ENCODE results near the gene RFX4.

RFX4 gene

DNA sequence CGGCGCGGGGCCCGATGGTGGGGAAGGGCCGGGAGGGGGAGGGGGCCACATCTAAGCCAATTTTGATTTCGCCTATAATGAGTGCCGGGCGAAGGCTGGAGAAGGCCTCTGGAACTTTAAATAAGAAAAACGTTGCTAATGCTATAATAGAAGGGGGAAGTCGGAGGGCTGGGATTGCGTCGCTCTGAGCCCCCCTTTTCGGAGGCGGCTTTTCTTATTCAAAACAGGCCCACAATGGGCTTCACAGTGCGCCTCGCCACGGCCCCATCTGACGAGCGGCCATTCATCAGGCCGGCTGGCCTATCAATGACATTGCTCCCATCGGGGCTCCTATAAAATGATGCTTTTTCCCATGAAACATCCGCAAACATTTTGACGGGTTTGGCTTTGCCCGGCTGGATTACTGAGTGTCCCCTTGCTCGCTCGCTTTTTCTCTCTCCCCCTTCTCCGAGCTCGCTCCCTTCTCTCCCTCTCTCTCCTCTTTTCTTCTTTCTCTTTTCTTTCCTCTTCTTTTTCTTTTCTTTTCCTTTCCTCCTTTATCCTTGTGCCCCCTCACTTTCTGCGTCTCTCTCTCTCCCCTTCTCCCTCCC lies at the start of gene RFX4:
Gene RFX4, plus strand, starts transcription at position 364 of the 590 bp plus-strand sequence. CDS start 317 bp downstream, outside the sequence.
- no peak for DNase-seq (ENCODE audit: low spot score)

- no peak for DNase-seq (ENCODE audit: low spot score)
Measured at GRCh38 chr12:106541201-106541600, 41.6 kb upstream of the RFX4 start.

DNA sequence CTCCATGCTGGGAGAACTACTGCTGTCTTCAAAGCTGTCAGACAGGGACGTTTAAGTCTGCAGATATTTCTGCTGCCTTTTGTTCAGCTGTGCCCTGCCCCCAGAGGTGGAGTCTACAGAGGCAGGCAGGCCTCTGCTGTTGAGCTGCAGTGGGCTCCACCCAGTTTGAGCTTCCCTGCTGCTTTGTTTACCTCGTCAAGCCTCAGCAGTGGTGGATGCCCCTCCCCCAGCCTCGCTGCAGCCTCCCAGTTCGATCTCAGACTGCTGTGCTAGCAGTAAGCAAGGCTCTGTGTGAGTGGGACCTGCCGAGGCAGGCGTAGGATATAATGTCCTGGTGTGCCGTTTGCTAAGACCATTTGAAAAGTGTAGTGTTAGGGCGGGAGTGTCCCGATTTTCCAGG lies 31.4 kb upstream of the RFX4 start:
- DNase-seq (ENCODE audit: low spot score) = peak; percentile 41

GRCh38 chr12:106552228-106552627 lies 30.6 kb upstream of the RFX4 start:
- DNase-seq (ENCODE audit: low spot score) = no peak

DNA sequence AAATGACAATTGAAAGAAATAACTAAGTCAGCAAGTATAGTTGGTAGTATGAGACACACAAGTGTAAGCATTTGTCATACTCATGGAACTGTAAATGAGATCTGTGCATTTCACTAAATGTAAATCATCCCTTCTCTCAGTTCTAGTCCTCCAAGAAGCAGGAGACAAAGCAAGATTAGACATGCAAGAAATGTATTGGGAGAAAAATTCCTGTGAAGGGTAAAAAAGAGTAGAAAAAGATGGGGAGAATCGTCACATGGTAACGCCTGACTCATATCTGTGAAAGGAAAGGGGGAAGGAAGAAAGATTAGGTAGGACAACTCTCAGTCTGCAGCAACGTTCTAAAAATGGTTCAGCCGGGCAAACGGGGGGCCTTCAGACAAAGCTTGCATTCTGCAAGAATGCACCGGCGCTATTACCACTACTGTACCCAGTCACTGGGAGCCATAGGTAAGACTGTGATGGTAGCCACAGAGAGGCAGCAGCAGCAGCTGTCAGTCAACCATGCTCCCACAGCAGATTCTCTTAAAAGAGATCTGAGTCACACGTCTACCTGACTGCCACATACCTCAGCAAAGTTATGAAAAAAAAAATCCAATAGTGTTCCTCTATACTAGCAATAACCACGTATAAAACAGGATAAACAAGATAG lies 18.0 kb upstream of the RFX4 start:
- DNase-seq (ENCODE audit: low spot score) = no peak

DNA sequence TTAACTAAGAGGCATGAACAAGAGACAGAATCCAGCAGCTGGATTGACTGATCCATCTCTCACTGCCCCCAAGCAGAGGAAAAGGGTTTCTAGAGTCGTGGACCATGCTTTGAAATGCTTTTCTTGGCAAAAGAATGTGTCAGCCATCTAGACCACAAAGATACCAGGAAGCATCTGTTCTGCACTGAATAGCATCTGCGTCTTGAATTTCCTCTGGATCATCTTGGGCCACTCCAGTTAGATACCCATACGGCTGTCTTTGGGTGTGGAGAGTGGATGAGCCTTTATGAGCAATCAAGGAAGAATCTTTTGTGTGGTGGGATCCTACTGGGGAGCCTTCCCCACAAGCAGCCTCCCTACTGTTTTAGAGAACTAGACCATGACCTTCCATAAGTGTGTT lies 16.0 kb upstream of the RFX4 start:
- no peak for DNase-seq (ENCODE audit: low spot score)

DNA sequence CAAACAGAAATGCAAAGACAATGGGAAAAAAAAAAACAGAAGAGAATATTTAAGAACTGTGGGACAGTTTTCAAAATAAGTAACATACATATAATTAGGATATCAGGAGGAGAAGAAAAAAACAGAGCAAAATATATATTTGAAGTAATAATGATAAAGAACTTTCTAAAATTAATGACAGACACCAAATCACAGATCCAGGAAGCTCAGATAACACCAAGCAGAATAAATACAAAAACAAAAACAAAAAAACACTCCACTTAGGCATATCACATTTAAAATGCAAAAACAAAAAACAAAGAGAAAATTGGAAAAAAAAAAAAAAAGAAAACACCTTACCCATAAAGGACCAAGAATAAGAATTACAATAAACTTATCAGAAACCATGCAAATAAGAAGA lies 9.6 kb upstream of the RFX4 start:
- DNase-seq (ENCODE audit: low spot score) = no peak

GRCh38 chr12:106576848-106577247 lies 6.0 kb upstream of the RFX4 start:
- DNase-seq (ENCODE audit: low spot score) = no peak

- DNase-seq (ENCODE audit: low spot score) = no peak
Measured at GRCh38 chr12:106580671-106581508, 1.9 kb upstream of the RFX4 start.

- no peak for DNase-seq (ENCODE audit: low spot score)
Measured at GRCh38 chr12:106581543-106582248, 1.1 kb upstream of the RFX4 start.

DNA sequence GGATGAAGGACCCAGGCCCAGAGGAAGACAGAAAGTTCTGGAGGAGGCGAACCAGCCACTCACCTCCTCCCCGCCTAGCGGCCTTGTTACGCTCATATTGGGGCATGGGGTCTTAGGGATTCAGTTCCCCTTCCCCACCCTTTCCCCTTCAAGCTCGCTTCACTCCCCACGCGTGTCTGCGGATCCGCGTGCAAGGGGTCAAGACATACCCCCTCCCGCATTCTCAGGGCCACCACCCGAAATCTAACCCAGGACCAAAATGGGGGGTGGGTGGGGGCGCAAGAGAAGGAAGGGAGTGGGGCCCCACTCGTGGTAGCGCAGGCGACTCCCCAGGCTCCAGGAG lies 584 bp upstream of the RFX4 start:
- no peak for DNase-seq (ENCODE audit: low spot score)

GRCh38 chr12:106583242-106584103 lies 669 bp downstream of the RFX4 start:
- peak; percentile 11 for DNase-seq (ENCODE audit: low spot score)

GRCh38 chr12:106584104-106585064 lies 1.6 kb downstream of the RFX4 start:
- DNase-seq (ENCODE audit: low spot score) = no peak

DNA sequence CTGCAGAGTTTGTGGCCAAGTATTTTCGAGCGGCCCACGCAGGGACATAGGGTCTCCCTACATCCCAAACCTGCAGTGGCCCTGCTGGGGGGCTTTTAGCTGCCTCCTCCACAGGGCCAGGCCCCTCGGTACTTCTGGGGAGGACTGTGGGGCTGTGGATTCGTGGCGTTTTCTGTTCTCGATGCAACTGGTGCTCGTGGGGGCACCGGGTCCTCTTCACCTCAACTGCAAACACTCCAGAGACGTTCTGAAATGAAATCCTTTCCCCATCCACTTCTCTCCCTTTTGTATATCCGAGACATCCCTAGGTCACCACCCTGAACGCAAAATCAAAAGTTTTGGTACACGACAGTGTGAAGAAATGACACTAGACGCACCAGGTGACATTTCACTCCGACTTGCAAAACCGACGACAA lies 2.3 kb downstream of the RFX4 start:
- no peak for DNase-seq (ENCODE audit: low spot score)

- DNase-seq (ENCODE audit: low spot score) = no peak
Measured at GRCh38 chr12:106585521-106586277, 2.9 kb downstream of the RFX4 start.

- no peak for DNase-seq (ENCODE audit: low spot score)
Measured at GRCh38 chr12:106586278-106586802, 3.5 kb downstream of the RFX4 start.

- no peak for DNase-seq (ENCODE audit: low spot score)
Measured at GRCh38 chr12:106586803-106587684, 4.2 kb downstream of the RFX4 start.

GRCh38 chr12:106588771-106589170 lies 6.0 kb downstream of the RFX4 start:
- no peak for DNase-seq (ENCODE audit: low spot score)
